Thyroid gland (tissue), 4 donors: ENCODE data around the gene SHF.

Experiments used
- POLR2A ChIP-seq, 2 donors: fragments of 450-650 bp; IDR thresholded peaks; one replicate each; pipeline ENCODE4 v1.6.1; 2017; ENCODE audit warnings: antibody characterized with exemption in 2 of 2, mild to moderate bottlenecking in 2 of 2, moderate library complexity in 1 of 2
- TF ChIP-seq, protein P1 (sequence below), 6 experiments: fragments of 200-600 bp in 3 of 6; fragments of 450-650 bp in 3 of 6; sonication (generic) in 3 of 6; IDR thresholded peaks; one replicate each; pipeline ENCODE4 v1.5.1; 2016 to 2019; ENCODE audit warnings: antibody characterized with exemption in 6 of 6, mild to moderate bottlenecking in 2 of 6, inconsistent platforms in 1 of 6, moderate library complexity in 1 of 6

DNA sequence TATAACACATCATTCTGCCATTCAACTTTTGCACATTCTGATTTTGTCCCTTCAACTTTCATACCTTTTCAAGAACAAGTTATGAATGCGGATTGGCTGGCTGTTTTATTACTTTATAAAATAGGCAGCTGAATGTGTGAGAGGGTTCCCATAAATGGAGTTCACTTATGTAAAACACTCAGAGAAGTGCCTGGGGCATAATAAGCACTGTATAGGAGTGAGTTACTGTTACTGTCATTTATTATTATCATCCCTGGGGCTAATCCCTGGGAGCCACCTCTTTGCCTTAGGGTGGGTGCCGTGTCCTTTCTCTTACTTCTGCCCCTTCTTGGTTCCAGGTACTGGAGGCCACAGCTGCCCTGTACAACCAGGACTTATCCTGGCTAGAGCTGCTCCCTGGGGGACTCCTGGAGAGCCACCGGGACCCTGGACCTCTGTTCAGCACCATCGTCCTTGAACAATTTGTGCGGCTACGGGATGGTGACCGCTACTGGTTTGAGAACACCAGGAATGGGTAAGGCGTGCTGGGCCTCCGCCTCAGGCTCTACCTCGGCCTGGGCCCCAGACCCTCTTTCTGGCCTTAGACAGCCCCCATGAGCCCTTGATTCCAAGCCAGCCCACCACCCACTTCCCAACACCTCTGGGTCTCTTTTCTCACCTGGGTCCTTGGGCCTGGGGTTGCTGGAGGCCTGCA, 47.1 kb downstream of the SHF start:
- TF ChIP-seq POLR2A (IDR thresholded peaks at IDR 0.05): no peak
- TF ChIP-seq, protein P1, sequence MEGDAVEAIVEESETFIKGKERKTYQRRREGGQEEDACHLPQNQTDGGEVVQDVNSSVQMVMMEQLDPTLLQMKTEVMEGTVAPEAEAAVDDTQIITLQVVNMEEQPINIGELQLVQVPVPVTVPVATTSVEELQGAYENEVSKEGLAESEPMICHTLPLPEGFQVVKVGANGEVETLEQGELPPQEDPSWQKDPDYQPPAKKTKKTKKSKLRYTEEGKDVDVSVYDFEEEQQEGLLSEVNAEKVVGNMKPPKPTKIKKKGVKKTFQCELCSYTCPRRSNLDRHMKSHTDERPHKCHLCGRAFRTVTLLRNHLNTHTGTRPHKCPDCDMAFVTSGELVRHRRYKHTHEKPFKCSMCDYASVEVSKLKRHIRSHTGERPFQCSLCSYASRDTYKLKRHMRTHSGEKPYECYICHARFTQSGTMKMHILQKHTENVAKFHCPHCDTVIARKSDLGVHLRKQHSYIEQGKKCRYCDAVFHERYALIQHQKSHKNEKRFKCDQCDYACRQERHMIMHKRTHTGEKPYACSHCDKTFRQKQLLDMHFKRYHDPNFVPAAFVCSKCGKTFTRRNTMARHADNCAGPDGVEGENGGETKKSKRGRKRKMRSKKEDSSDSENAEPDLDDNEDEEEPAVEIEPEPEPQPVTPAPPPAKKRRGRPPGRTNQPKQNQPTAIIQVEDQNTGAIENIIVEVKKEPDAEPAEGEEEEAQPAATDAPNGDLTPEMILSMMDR (IDR thresholded peaks at IDR 0.05): no peak
